Measurements from ENCODE around the gene CHIC2. TPM values are rescaled to one million over a fixed set of nuclear protein-coding genes. Genes with fewer than 3 reads are reported as not detected.

CHIC2 gene
- total RNA-seq, 2 experiments from 2014 or later: 30.4 to 38.6 TPM

- H3K36me3 ChIP-seq (ENCODE audit: insufficient read depth, low read length): peaks cover 50% of the 10 kb centered on the region
- CTCF ChIA-PET (ENCODE audit: unreplicated experiment): no interaction called here
- no peak for TF ChIP-seq EZH2phosphoT487 (IDR thresholded peaks at IDR 0.05; ENCODE audit: borderline replicate concordance, low read depth, low read length)
- TF ChIP-seq CTCF (conservative IDR thresholded peaks at IDR 0.05; ENCODE audit: low read length): no peak
- no peak overlapping the region for H2AFZ ChIP-seq (ENCODE audit: low read length)
- H3K9me2 ChIP-seq (ENCODE audit: insufficient read depth, low read length): no peaks in the 10 kb centered on the region
- no peak for DNase-seq (ENCODE audit: low spot score)
- H4K20me1 ChIP-seq (ENCODE audit: insufficient read depth, low read length): no peaks in the 10 kb centered on the region
- intact Hi-C loops (cut with micrococcal nuclease; ENCODE audit: unreplicated experiment): no loop called here
- H3K4me2 ChIP-seq (ENCODE audit: low read length): no peak overlapping the region
- no peak overlapping the region for H3K27ac ChIP-seq (ENCODE audit: low read depth, low read length, poor library complexity, severe bottlenecking)
- 0 out of 2 replicates have a peak, but pooled peaks cover 7% of the 10 kb centered on the region for H3K9me3 ChIP-seq (ENCODE audit: low read length)
- H3K4me1 ChIP-seq (ENCODE audit: insufficient read depth, low read length, poor library complexity, severe bottlenecking): no peaks in the 10 kb centered on the region
- H3K4me3 ChIP-seq (ENCODE audit: low read depth, low read length, poor library complexity, severe bottlenecking): no peak overlapping the region
- BruUV-seq (replicated peaks): TSS peak; percentile 4
- POLR2A ChIA-PET: interaction anchor here (1.0 kb wide), 1 partner anchor 15 kb away, joined by 3 read pairs; no protein-coding TSS in a partner anchor
- peaks cover 51% of the 10 kb centered on the region; the same call in 1 of the 2 replicates for H3K79me2 ChIP-seq (ENCODE audit: insufficient read depth, low read depth, low read length)
Observed at GRCh38 chr4:54041933-54042332, 22.5 kb downstream of the CHIC2 start.

DNA sequence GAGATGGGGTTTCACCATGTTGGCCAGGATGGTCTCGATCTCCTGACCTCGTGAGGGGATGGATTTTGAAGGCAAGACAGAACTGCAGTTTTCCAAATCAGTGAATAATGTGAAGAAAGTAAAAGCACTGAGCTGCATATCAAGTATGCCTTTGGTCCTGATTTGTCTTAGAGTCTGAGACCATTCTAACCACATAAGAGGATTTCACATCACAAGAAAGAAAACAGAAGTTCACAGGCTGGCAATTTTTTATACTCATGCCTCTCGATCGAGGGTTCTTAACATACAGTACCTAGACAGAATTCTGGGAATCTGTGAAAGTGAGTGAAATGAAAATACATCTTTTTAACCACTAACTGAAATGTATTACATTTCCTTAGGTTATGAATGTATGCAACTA, 23.3 kb downstream of the CHIC2 start:
- POLR2A ChIA-PET: interaction anchor here (0.6 to 0.7 kb wide), 3 partner anchors 13 to 1529 kb away, joined by 3 to 5 read pairs (median 4); no protein-coding TSS in a partner anchor
- H3K4me1 ChIP-seq (ENCODE audit: insufficient read depth, low read length, poor library complexity, severe bottlenecking): no peaks in the 10 kb centered on the region
- no peaks in the 10 kb centered on the region for H4K20me1 ChIP-seq (ENCODE audit: insufficient read depth, low read length)
- 0 out of 2 replicates have a peak, but pooled peaks cover 7% of the 10 kb centered on the region for H3K9me3 ChIP-seq (ENCODE audit: low read length)
- intact Hi-C loops (cut with micrococcal nuclease; ENCODE audit: unreplicated experiment): no loop called here
- BruUV-seq (replicated peaks): no TSS peak
- TF ChIP-seq EZH2phosphoT487 (IDR thresholded peaks at IDR 0.05; ENCODE audit: borderline replicate concordance, low read depth, low read length) (no peak), CTCF (conservative IDR thresholded peaks at IDR 0.05; ENCODE audit: low read length) (no peak)
- no peak overlapping the region for H2AFZ ChIP-seq (ENCODE audit: low read length)
- H3K4me3 ChIP-seq (ENCODE audit: low read depth, low read length, poor library complexity, severe bottlenecking): no peak overlapping the region
- H3K27ac ChIP-seq (ENCODE audit: low read depth, low read length, poor library complexity, severe bottlenecking): no peak overlapping the region
- DNase-seq (ENCODE audit: low spot score): no peak
- H3K79me2 ChIP-seq (ENCODE audit: insufficient read depth, low read depth, low read length): peaks cover 56% of the 10 kb centered on the region; the same call in 1 of the 2 replicates
- no peak overlapping the region for H3K4me2 ChIP-seq (ENCODE audit: low read length)
- H3K9me2 ChIP-seq (ENCODE audit: insufficient read depth, low read length): no peaks in the 10 kb centered on the region
- peaks cover 59% of the 10 kb centered on the region for H3K36me3 ChIP-seq (ENCODE audit: insufficient read depth, low read length)
- CTCF ChIA-PET (ENCODE audit: unreplicated experiment): no interaction called here

GRCh38 chr4:54038056-54038455, 26.3 kb downstream of the CHIC2 start:
- H3K27ac ChIP-seq (ENCODE audit: low read depth, low read length, poor library complexity, severe bottlenecking): no peak overlapping the region
- H3K9me2 ChIP-seq (ENCODE audit: insufficient read depth, low read length): no peaks in the 10 kb centered on the region
- ChIA-PET CTCF (ENCODE audit: unreplicated experiment) (no interaction called here), POLR2A (interaction anchor here (0.5 to 1.7 kb wide), 6 partner anchors 19 to 217 kb away, joined by 3 to 4 read pairs (median 3); no protein-coding TSS in a partner anchor)
- BruUV-seq (replicated peaks): no TSS peak
- no peak overlapping the region for H3K4me2 ChIP-seq (ENCODE audit: low read length)
- intact Hi-C loops (cut with micrococcal nuclease; ENCODE audit: unreplicated experiment): no loop called here
- H3K4me3 ChIP-seq (ENCODE audit: low read depth, low read length, poor library complexity, severe bottlenecking): no peak overlapping the region
- TF ChIP-seq EZH2phosphoT487 (IDR thresholded peaks at IDR 0.05; ENCODE audit: borderline replicate concordance, low read depth, low read length) (no peak), CTCF (conservative IDR thresholded peaks at IDR 0.05; ENCODE audit: low read length) (no peak)
- 0 out of 2 replicates have a peak, but pooled peaks cover 11% of the 10 kb centered on the region for H3K9me3 ChIP-seq (ENCODE audit: low read length)
- peaks cover 82% of the 10 kb centered on the region for H3K36me3 ChIP-seq (ENCODE audit: insufficient read depth, low read length)
- no peaks in the 10 kb centered on the region for H4K20me1 ChIP-seq (ENCODE audit: insufficient read depth, low read length)
- H3K4me1 ChIP-seq (ENCODE audit: insufficient read depth, low read length, poor library complexity, severe bottlenecking): peaks cover 15% of the 10 kb centered on the region
- no peak overlapping the region for H2AFZ ChIP-seq (ENCODE audit: low read length)
- H3K79me2 ChIP-seq (ENCODE audit: insufficient read depth, low read depth, low read length): peaks cover 64% of the 10 kb centered on the region; the same call in 1 of the 2 replicates
- DNase-seq (ENCODE audit: low spot score): no peak
